Retina (tissue), 1 donor: ENCODE data around the gene ITGBL1.
A peak's percentile ranks its signal among the peaks of the same experiment; 100 is the strongest.

ENCODE experiments used
- DNase-seq: peaks from one replicate; pipeline ENCODE4 v3.0.0-alpha.2; 2016

ITGBL1 gene

DNA sequence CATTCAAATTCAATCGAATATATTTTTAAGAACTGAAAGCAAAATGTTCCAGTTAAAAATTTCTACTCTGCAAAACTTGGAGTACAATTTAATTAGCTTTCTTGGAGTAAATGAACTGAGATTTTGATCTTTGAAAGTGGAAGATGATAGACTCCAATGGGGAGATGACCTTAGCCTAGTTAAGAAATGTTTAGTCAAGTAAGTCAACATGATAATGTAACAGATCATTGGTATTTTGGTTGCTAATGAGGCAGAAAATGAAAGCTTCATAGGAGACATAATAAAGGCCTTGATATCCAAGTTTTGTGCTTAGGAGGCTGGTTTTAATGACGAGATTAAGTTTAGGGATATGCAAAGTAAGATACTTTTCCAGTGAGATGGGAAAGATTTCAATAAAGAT is 181.7 kb downstream of the ITGBL1 start:
- no peak for DNase-seq

DNA sequence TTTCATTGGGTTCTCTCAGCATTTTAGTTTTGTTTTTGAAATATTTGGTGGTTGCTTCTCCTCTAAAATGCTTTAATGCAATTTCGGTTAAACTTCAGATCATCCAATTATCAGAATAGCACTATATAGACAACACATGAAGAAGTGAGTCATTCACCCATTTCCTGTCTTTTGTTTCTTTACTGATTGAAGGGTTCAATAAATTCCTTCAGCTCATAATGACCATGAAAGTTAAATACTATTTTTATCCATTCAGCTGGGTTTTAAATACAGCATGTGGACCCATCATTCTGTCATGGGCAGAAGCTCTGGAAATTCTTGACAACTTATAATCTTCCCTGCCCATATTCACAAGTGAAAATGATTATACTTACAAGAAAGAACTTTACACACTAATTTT is 187.2 kb downstream of the ITGBL1 start:
- DNase-seq = no peak

DNA sequence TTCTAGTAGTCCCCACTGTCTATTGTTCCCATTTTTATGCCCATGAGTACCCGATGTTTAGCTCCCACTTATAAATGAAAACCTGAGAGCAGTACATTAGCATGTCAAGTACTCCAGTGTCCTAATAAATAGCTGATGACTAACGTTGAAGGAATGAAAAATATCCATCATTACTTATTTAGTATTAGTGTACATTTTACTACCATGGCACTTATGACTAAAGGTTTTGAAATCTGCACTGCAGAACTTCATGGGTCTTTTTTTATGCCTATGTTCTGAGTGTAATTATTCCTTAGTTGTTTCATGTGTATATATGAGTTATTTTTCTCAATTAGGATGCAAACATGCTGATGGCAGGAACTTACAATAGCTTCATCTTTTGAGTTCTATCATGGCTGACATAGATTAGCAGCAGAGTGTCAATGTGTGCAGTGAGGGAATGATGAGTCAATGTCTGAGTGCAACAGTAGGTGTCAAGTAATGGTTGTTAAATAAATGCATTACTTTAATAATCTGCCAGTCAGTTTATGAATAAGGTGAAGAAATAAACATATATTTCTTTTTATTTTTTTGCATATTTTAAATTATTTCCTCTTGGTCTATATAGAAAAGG is 188.4 kb downstream of the ITGBL1 start:
- no peak for DNase-seq

DNA sequence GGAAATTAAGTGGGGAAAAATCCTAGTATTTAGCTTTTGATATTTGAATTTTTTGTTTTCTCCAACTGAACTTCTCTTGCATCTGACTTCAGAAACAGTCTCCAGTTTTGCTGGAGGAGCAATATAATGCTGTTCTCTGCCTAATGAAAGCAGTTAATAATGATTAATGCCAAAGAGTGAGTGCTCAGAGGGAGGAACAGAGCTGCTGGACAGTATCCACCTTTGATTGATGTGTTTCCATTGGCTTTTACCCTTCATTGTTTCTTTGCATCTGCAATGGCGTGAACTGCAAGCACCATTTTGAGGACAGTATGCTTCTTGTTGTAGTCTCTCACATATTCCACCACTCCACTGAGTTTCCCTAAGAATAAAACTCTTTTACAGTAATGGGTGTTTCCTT is 193.4 kb downstream of the ITGBL1 start:
- DNase-seq = no peak

DNA sequence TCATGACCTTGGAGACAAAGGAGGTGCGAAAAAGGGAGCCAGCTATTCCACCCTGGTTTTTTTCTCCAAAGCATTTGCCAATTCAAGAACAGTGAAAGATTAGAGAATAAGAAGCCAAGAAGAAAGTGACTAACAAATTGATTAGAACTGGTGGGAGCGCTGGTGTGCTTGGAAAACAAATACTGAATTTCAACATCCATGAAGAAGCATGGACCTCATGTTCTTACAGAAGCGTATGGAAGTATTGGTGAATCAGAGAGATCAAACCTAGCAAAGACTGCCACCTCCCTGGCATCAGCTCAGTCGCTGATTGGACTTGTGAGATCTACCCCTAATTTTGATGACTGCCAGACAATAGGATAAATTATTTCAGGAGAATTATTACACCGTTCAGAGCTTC is 195.3 kb downstream of the ITGBL1 start:
- DNase-seq = no peak

DNA sequence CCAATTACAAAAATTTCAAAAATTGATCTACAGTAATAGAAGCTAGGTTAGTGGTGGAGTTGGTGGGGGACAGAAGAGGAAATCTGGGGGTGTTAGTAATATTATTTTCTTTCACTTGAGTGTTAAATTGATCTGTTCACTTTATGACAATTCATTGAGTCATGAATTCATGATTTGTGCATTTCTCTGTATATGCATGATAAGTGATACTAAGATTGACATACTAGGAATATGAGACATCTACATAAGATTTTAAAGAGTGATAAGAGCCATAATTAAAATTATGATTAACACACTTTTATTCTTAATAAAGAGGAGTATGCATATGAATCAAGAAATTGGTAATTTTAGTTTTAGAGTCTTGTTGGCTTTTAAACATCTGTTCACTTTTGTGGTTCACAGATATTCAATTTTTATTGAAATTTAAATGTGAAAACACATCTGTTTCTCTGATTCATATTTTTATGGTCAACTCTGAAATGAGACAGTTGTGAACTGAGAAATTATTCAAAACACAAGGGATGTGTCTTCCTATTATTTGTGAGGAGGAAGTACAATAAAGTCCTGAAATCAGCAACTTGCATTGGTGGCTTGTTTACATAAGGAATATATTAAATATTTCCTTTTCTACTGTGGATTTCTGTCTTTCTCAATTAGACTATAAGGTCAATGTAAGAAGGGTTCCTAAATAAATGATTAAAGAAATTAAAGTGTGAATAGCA is 196.5 kb downstream of the ITGBL1 start:
- DNase-seq = no peak

DNA sequence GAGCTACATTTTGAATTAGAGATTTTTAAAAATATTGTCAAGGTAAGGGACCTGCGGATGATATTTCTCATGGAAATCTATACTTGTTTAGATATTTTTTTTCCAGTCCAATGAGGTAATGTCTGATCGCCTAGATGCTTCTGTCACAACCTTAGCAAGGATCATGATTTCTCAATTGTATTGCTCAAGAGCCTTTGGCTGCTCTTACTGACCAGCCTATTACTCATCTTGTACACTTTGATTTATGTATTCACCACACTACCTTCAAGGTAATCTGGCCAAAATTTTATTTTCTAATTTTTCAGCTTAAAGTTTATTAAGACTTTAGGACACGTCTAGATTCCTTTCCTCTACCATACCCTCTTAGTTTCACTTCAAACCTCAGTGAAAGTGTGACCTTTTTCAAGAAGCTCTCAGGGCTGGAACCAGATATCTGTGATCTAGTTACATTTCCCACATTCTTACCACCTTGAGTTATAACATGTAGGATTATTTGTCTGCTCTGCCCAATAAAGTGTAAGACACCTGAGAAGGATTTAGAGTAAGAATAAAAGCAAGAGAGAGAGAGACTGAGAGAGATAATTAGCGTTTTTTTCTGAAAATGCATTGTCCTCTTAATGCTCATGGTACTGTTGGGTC is 197.1 kb downstream of the ITGBL1 start:
- no peak for DNase-seq

DNA sequence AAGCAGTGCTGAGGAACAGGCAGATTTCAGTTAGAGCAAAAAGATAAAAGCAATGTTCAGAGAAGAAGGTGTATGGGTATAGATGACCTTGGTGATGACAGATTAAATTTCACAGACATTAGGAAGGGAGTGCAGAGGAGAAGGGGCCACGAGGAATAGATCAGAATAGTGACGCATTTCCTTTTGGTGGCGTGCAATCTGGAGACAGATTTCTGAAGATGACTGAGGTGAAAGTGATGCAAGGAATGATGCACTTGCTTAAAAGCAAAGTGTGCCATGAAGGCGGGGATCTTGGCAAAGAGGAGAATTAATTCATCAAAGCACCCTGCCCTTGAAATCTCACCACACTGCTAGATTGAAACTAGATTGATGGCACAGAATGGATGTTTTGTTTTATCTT is 202.4 kb downstream of the ITGBL1 start:
- DNase-seq = no peak

DNA sequence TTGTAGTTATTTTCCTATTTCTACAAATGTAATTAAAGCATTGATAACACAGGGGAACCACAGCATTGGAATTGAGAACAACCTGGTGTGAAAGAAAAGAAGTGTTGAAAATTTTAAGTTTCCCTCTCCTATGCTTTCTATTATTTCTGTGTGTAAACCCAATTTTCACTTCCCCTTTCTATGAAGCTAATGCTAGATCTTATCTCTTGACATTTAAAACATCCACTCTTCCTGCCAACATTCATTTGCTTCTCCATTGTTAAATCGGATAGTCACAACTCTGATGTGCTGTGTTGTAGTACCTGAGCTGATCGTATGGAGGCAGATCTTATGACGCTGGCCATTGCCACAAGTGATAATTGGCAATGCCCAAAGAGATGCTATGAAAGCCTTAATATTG is 203.0 kb downstream of the ITGBL1 start:
- no peak for DNase-seq

DNA sequence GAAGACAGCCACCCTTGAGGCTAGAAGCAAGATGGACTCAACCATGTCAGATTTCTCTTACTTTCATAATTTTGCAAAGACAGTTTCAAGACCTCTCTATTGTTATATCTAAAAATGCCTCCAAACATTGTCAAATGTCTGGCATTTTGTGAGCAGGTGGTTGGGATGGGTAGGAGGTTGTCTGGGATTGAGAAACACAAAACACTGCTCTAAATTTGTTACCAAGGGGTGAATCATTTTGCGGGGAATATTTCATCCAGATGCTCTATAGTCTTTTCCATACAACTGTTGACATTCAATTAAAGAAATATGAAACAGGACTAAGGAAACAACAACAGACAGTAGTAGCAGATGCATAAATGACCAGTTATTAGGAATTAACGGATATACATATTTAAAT is 208.2 kb downstream of the ITGBL1 start:
- DNase-seq = no peak

DNA sequence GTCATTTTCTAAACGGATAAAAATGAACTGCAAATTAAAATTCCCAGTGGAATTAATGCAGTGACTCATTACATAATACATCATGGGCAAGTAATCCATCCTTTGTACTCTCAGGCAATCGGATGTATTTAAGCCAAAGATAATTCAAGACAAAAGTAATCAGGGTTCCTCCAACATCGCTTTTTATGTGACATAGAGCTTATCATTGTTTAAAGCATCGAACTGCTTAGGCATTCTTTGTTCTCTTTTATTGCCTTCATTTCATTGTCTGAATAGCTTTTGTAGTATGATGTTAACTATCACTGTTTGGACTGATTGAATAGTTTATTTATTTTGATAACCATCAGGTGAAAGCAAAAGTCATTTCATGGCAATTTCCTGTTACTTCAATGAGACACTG is 209.4 kb downstream of the ITGBL1 start:
- DNase-seq = no peak

DNA sequence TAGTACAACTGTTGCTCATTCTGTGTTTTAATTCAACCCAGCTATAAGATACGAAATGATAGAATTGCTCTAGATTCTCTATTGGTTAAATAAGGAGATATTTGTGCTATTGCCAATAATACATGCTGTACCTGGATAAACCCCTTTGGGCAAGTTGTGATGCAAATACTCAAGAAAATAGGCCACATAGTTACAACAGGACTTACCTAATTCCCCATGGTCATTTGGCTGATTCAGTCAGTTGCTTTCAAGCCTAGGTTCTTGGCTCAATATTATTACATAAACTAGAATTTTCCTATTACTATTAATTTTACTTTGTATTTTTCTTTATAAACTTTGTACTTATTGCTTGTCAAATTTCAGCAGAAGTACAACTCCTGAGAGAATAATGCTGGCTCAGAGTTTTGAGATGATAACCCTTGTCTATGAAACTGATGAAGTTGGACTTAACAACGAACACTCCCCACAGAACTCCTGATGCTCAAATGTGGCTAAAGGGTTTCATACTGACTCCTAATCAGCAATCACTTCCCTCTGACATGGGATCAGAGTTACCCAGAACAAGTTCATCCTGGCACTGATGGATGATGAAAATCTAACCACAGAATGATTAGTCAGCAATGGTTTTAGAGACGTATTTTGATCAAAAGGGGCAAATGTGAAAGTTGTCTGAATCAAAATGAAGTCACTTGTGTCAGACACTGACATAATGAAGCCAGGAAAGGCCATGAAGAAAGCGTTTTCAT is 221.1 kb downstream of the ITGBL1 start:
- no peak for DNase-seq

DNA sequence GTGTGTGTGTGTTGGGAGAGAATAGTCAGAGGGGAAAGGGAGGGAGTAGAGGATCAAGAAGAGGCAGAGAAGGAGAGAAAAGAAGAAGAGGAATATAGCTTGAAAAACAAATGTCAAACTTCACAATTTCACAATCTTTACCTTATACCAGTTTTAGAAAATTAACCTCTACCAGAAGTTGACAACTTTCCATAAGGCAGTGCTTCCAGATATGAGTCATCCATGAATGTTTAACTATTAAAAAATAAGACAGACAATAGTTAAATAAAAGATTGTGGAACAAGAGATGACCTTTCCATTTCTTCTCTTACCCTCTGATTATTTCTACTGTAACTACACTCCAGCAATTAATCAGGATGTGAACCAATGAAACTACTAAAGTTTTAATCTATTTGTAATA is 229.4 kb downstream of the ITGBL1 start:
- no peak for DNase-seq

DNA sequence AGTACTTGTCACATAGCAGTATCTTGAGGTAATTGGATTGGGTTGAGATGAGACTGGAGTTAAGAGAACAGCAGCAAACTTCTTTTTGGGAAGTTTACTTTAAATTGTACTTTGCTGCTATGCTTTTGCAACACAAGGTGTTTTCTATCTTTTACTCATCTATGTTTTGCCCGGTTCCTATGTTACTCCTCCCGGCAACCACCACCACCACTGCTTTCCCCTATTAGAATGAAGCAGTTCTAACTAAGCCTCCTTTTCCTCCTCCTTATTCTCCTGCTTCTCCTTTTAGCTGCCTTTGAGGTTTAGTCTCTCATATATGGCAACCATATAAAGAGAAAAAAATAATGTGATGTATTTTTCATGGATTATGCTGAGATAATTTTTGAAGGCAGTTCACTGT is 233.5 kb downstream of the ITGBL1 start:
- DNase-seq = no peak

DNA sequence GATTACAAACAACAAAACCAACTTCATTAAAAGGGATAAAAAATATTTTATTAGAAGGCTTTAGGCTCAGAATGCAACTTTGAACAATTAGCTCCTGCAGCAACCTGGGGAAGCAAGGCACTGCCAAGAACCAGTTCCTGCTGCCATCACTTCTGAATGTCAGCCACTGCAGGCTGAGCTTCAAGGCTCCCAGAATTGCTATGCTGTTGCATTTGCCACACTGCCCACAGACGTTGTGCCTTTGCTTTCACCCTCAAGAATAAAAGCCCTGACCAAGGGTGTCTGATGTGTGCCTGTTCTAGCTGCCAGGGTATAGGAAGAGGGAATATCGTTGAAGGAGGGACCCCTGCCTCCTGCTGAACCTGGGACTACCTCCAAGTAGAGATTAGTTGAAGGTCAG is 238.4 kb downstream of the ITGBL1 start:
- DNase-seq = no peak

DNA sequence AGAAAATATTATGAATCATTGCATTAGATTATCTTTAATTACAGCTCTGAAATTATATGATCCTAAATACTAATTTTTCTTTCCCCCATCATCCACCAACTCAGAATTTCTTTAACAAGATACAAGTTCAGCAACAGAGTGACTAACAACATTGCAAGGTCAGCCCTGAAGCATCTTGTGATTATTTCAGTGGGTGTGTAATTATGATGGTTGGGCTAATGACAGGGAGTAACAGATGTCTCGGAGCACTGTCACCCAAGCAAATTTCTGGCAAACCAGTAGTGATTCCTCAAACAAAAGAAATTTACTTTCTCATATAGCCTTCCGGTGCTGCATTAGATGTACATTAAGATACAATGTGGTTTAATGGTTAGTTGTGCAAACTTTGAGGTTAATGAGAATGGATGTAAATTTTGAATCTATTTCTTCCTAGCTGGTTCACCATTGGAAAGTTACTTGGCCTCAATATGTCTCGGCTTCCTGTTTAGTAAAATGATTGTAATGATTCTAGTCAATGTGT is 238.9 kb downstream of the ITGBL1 start:
- DNase-seq = peak; percentile 24

DNA sequence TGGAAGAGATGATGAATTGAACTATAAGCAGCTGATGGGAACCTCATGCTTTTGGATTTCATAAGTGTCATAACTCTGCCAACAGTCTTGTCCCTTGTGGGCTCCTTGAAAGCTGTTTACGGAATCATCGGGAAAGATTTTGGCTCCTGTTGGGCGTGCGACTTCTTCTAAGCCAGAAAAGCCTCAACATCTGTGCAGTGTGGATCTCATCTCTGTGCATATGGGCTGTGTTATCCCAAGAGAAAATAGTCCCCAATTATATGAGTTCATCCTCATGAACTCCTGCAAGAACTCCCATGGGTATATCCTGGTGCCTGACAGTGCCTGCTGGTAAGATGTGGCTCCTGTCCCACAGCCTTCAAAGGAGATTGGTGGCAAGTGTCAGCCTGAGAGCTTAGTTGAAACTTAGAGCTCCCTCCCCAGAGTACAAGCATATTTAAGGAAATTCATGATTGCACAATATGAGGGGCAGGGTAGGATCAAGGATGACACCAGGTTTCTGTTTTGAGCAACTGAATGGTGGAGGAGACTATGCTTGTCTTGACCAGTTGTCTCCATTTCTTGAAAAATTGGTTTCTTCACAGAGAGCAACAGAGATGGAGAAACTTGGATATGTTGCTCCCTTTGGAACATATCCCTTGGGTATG is 243.5 kb downstream of the ITGBL1 start:
- no peak for DNase-seq

DNA sequence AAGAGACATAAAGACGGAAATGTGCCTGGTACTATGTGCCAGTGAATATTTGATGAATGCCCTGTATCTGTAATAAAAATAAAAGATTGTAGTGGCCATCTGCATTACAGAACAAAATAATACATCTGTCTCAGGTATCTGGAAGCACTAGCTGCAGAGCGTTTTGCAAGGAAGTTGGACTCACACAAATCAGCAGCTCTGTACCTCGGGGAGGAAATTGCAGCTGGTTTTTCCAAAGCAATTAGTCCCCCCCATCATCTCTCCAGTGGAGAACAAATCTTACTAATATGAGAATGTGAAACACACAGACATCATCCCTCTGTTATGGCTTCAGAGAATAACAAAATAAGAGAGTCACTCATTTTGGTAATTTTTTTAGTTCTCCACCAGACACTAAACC is 245.3 kb downstream of the ITGBL1 start:
- DNase-seq = no peak

DNA sequence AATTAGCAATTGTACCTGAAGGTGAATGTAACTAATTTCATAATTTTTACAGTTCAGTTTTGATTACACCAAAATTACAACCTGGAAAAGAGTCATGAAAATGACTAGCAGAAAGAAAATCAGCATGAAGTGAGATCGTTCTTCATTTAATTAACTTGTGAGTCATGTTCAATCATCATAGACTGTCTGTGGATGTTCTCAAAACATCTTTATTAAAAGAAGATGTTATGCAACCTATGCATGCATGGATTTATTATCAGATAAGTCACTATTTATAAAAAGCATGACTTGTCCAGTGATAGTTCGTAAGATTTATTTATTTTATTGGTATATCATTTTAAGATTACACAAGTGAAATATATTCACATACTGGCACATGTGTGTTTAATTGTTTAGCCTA is 245.9 kb downstream of the ITGBL1 start:
- DNase-seq = no peak

DNA sequence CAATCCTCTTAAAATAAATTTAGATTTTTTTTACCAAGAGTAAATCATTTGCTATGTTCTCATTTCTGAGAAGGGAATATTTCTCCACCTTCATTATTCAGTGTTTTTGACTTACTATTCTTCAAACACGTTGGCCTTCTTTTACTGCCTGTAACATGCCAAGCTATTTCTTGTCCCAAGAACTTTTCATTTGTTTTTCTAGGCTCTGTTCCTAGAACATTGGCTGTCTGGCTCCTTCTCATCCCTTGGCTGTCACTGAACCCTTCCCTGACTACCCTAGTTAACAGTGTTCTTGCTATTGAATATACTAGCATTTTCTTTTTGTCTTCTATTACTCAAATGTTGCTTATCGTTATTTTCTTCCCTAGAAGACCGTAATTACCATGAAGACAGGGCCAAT is 248.1 kb downstream of the ITGBL1 start:
- no peak for DNase-seq

DNA sequence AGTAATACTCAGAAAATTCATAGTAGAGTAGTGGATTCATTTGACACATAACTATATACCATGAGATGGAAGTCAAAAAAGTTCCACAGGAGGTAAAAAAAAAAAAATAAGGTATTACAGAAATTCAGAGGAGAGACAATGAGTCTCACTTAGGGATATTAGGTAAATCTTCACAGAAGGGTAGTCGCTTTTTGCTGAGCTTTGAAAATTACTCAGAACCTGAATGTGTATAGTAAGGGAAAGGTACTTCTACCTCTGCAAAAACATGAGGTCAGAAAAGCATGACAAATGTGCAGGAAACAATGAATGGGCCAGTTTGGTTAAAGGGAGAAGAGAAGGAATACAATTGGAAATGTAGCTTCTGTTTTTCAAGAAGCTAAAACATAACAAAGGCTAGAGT is 250.6 kb downstream of the ITGBL1 start:
- DNase-seq = no peak

DNA sequence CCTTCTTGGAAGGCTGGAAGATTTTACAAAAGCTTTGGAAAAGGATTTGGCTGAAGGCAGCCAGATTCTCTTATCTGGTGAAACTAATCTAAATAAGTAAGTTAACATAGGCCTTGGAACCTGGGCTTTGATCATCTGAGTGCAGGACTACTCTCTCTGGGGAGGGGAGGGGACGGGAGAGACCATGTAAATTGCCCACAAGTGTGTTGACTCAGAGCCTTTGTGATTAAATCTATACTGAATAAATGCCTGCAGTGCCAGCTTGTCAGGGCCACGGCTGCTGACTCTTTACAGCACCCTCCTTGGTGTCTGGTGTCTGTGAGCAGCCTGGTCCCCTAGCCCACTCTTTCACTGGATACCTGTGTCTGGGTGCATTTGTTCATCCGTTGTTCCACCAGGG is 251.4 kb downstream of the ITGBL1 start:
- DNase-seq = no peak

DNA sequence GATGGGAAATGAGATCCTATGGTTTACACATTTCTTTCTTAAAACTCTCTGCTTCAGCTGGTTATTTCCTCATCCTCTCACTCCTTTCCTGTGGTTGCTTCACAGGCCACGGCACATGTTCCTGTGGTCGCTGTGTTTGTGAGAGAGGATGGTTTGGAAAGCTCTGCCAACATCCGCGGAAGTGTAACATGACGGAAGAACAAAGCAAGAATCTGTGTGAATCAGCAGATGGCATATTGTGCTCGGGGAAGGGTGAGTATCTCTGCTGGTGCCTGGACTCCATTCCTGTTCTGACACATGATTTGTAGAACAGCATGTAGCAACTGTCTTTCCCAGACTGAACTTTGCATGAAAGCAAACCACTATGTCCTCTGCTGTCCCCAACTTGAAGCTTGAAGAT is 254.2 kb downstream of the ITGBL1 start:
- no peak for DNase-seq
